C4-2B (cell line): ENCODE data around the gene CLSTN2.

Experiments used
- H3K27ac ChIP-seq: fragments of 450-650 bp; 2 replicates; pipeline ENCODE4 v1.5.1; 2017
- CTCF ChIP-seq: fragments of 450-650 bp; conservative IDR thresholded peaks from 2 replicates; pipeline ENCODE4 v1.5.1; 2017; ENCODE audit warnings: mild to moderate bottlenecking
- ZFX ChIP-seq: fragments of 450-650 bp; IDR thresholded peaks from 2 replicates; pipeline ENCODE4 v1.6.1; 2017

The CLSTN2 gene

GRCh38 chr3:140442621-140443020 lies 507.6 kb downstream of the CLSTN2 start:
- TF ChIP-seq CTCF = no peak
- TF ChIP-seq ZFX = no peak
- no peak overlapping the region for H3K27ac ChIP-seq

- TF ChIP-seq ZFX = no peak
- TF ChIP-seq CTCF = no peak
- H3K27ac ChIP-seq = no peak overlapping the region
Observed at GRCh38 chr3:140443073-140443472, 508.1 kb downstream of the CLSTN2 start.

GRCh38 chr3:140443806-140444205 lies 508.8 kb downstream of the CLSTN2 start:
- no peak overlapping the region for H3K27ac ChIP-seq
- TF ChIP-seq CTCF (no peak), ZFX (no peak)

GRCh38 chr3:140446734-140447133 lies 511.7 kb downstream of the CLSTN2 start:
- TF ChIP-seq CTCF = no peak
- TF ChIP-seq ZFX = no peak
- H3K27ac ChIP-seq = no peak overlapping the region

GRCh38 chr3:140447136-140447535 lies 512.2 kb downstream of the CLSTN2 start:
- TF ChIP-seq ZFX (no peak), CTCF (no peak)

GRCh38 chr3:140448001-140448400 lies 513.0 kb downstream of the CLSTN2 start:
- H3K27ac ChIP-seq = no peak overlapping the region
- TF ChIP-seq ZFX (no peak), CTCF (no peak)

More at GRCh38 chr3:140447136-140447535, 512.2 kb downstream of the CLSTN2 start:
- no peak overlapping the region for H3K27ac ChIP-seq

- no peak for TF ChIP-seq ZFX
- TF ChIP-seq CTCF = no peak
- no peak overlapping the region for H3K27ac ChIP-seq
Observed at GRCh38 chr3:140449413-140450256, 514.6 kb downstream of the CLSTN2 start.
